ENCODE data around the gene DTX3. TPM values are rescaled to one million over a fixed set of nuclear protein-coding genes. Genes with fewer than 3 reads are reported as not detected.
A peak's percentile ranks its signal among the peaks of the same experiment; 100 is the strongest.

DTX3 gene
- polyA plus RNA-seq, 3 donors, result 0.08 to 1.3 TPM; not detected in 1

DNA sequence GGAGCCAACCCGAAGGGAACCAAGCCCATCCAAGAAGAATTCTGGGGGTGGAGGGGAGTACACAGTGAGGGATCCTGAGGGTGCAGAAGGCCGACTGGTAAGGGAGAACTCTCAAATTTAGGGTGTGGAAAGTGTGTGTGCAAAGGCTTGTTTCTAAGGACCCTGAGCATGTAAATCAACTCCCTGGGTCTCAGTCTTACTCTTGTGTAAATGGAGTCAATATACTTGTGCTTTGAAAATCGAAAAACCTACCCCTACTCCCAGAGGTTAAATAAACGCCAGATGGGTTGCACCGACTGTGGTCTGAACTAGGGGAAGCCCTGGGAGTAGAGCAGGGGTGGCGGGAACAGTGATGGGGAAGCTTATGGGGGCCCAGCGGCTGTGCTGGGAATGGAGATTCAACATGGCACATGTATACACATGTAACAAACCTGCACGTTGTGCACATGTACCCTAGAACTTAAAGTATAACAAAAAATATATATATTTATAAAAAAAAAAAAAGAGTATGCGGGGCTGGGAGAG is 22.4 kb downstream of the DTX3 start:
- Mint-ChIP-seq H3K27me3 (ENCODE audit: low read depth in 3 of 3) (peaks cover 91 to 99% (median 96%) of the 10 kb centered on the region in 3 donors), H3K4me1 (peaks cover 10% of the 10 kb centered on the region), H3K4me3 (peak overlapping the region in 1 of 2 donors; percentile 82), H3K9me3 (peaks cover 0 to 9% (median 2%) of the 10 kb centered on the region in 7 donors), H3K36me3 (peaks cover 1 to 4% of the 10 kb centered on the region in 2 donors), H3K27ac (no peak overlapping the region)
- H3K27ac ChIP-seq (ENCODE audit: low read depth in 1 of 2, low read length in 2 of 2), result no peak overlapping the region
- intact Hi-C loops (cut with micrococcal nuclease), result loop anchor here in 1 of 2 donors (10.0 kb wide), 1 partner anchor 152 kb away; the partner anchor contains the start of gene ARHGAP9
- no peak overlapping the region for H3K9ac ChIP-seq (ENCODE audit: insufficient read depth, low read length, poor library complexity, severe bottlenecking)
- peaks cover 0 to 34% of the 10 kb centered on the region in 2 donors for H3K9me3 ChIP-seq (replicated peaks in 1 of 2; ENCODE audit: control insufficient read depth in 1 of 2, insufficient read depth in 1 of 2, low read length in 2 of 2)
- H3K4me3 ChIP-seq (replicated peaks in 1 of 3; ENCODE audit: low read depth in 2 of 3, low read length in 3 of 3), result no peak overlapping the region
- no peak overlapping the region for H3K4me2 ChIP-seq (replicated peaks; ENCODE audit: extremely low read depth, low read length, poor library complexity, severe bottlenecking)
- 30% methylated on average over 2 of the region's 9 CpGs for WGBS (ENCODE audit: insufficient coverage)
- H3K27me3 ChIP-seq (ENCODE audit: control insufficient read depth in 2 of 2, insufficient read depth in 2 of 2, low read length in 2 of 2), result peaks cover 62 to 100% of the 10 kb centered on the region in 2 donors
- peaks cover 8 to 13% of the 10 kb centered on the region in 2 donors for H3K4me1 ChIP-seq (ENCODE audit: control insufficient read depth in 1 of 2, insufficient read depth in 2 of 2, low read length in 2 of 2)
- H4K20me1 ChIP-seq (ENCODE audit: insufficient read depth, low read length), result no peaks in the 10 kb centered on the region
- TF ChIP-seq, protein P1, sequence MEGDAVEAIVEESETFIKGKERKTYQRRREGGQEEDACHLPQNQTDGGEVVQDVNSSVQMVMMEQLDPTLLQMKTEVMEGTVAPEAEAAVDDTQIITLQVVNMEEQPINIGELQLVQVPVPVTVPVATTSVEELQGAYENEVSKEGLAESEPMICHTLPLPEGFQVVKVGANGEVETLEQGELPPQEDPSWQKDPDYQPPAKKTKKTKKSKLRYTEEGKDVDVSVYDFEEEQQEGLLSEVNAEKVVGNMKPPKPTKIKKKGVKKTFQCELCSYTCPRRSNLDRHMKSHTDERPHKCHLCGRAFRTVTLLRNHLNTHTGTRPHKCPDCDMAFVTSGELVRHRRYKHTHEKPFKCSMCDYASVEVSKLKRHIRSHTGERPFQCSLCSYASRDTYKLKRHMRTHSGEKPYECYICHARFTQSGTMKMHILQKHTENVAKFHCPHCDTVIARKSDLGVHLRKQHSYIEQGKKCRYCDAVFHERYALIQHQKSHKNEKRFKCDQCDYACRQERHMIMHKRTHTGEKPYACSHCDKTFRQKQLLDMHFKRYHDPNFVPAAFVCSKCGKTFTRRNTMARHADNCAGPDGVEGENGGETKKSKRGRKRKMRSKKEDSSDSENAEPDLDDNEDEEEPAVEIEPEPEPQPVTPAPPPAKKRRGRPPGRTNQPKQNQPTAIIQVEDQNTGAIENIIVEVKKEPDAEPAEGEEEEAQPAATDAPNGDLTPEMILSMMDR (IDR thresholded peaks at IDR 0.05), result no peak
- no peak overlapping the region for H2AFZ ChIP-seq (ENCODE audit: insufficient read depth, low read depth, low read length, poor library complexity, severe bottlenecking)
- no peaks in the 10 kb centered on the region for H3K36me3 ChIP-seq (replicated peaks in 1 of 2; ENCODE audit: control insufficient read depth in 1 of 2, insufficient read depth in 2 of 2, low read length in 2 of 2)
- no peaks in the 10 kb centered on the region for H3K79me2 ChIP-seq (ENCODE audit: insufficient read depth, low read length)
- no peak for DNase-seq

DNA sequence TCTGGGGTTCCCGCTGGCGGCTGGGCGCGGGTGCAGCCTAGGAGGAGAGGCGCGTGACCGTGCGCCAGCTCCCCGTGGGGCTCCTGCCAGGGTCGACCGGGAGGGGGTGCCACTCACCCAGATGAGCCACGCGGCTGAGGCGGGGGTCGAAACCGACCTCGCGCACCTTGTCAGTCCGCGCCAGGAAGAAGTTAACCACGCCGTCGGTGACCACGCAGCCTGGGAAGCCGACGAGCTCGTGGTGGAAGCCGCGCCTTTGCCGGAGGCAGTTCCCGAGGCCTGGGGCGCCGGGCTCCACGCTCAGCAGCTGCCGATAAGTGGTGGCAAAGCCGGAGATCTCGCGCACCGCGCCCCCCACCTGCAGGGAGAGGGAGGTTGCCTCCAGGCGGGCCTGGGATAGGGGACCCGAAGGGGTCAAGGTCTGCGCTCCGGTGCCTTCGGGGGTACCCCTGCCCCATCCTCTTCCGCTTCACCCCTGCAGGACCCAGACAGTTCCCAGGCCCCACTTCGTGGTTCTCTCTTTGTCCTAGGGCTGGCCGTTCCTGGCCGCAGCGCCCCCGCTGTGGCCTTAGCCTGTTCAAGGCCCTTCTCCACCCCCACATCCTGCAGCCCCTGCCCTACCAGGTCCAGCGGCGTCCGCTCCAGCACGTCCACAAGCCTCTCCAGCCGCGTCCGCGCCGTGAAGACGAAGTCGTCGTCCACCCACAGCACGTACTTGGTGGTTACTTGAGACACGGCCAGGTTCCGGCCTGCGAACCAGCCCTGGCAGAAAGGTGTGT is 23.1 kb downstream of the DTX3 start:
- TF ChIP-seq, protein P1 (IDR thresholded peaks at IDR 0.05), result no peak
- peaks cover 0 to 4% of the 10 kb centered on the region in 2 donors for H3K36me3 Mint-ChIP-seq
- H3K27ac ChIP-seq (ENCODE audit: low read depth in 1 of 2, low read length in 2 of 2), result no peak overlapping the region
- no peak overlapping the region for H3K9ac ChIP-seq (ENCODE audit: insufficient read depth, low read length, poor library complexity, severe bottlenecking)
- DNase-seq, result no peak
- H3K9me3 ChIP-seq (replicated peaks in 1 of 2; ENCODE audit: control insufficient read depth in 1 of 2, insufficient read depth in 1 of 2, low read length in 2 of 2), result peaks cover 0 to 32% of the 10 kb centered on the region in 2 donors
- H3K4me3 ChIP-seq (replicated peaks in 1 of 3; ENCODE audit: low read depth in 2 of 3, low read length in 3 of 3), result no peak overlapping the region
- H3K27ac Mint-ChIP-seq, result no peak overlapping the region
- peaks cover 89 to 99% (median 94%) of the 10 kb centered on the region in 3 donors for H3K27me3 Mint-ChIP-seq (ENCODE audit: low read depth in 3 of 3)
- H3K4me2 ChIP-seq (replicated peaks; ENCODE audit: extremely low read depth, low read length, poor library complexity, severe bottlenecking), result peak overlapping the region; percentile 36
- no peaks in the 10 kb centered on the region for H3K79me2 ChIP-seq (ENCODE audit: insufficient read depth, low read length)
- H3K4me1 Mint-ChIP-seq, result peaks cover 12% of the 10 kb centered on the region
- peaks cover 0 to 7% (median 2%) of the 10 kb centered on the region in 7 donors for H3K9me3 Mint-ChIP-seq
- H2AFZ ChIP-seq (ENCODE audit: insufficient read depth, low read depth, low read length, poor library complexity, severe bottlenecking), result peak overlapping the region; percentile 35
- WGBS (ENCODE audit: insufficient coverage), result 1% methylated on average over 63 of the region's 67 CpGs
- H3K4me3 Mint-ChIP-seq, result peak overlapping the region; percentile 12 to 82
- H3K27me3 ChIP-seq (ENCODE audit: control insufficient read depth in 2 of 2, insufficient read depth in 2 of 2, low read length in 2 of 2), result peaks cover 60 to 100% of the 10 kb centered on the region in 2 donors
- H3K4me1 ChIP-seq (ENCODE audit: control insufficient read depth in 1 of 2, insufficient read depth in 2 of 2, low read length in 2 of 2), result peaks cover 14 to 19% of the 10 kb centered on the region in 2 donors
- H4K20me1 ChIP-seq (ENCODE audit: insufficient read depth, low read length), result no peaks in the 10 kb centered on the region
- no peaks in the 10 kb centered on the region for H3K36me3 ChIP-seq (replicated peaks in 1 of 2; ENCODE audit: control insufficient read depth in 1 of 2, insufficient read depth in 2 of 2, low read length in 2 of 2)
- intact Hi-C loops (cut with micrococcal nuclease), result loop anchor here in 1 of 2 donors (10.0 kb wide), 1 partner anchor 153 kb away; the partner anchor contains the start of gene ARHGAP9
